Measurements from ENCODE around the gene VBP1. TPM values are rescaled to one million over a fixed set of nuclear protein-coding genes. Genes with fewer than 3 reads are reported as not detected.
A peak's percentile ranks its signal among the peaks of the same experiment; 100 is the strongest.
"Not testable (repeated sequence)": the region's sequence is repeated elsewhere in the genome, so short reads cannot be mapped to it uniquely, and the experiment has no call there.

The VBP1 gene
- total RNA-seq, 2 experiments from 2014 or later: 76.6 to 81.0 TPM

DNA sequence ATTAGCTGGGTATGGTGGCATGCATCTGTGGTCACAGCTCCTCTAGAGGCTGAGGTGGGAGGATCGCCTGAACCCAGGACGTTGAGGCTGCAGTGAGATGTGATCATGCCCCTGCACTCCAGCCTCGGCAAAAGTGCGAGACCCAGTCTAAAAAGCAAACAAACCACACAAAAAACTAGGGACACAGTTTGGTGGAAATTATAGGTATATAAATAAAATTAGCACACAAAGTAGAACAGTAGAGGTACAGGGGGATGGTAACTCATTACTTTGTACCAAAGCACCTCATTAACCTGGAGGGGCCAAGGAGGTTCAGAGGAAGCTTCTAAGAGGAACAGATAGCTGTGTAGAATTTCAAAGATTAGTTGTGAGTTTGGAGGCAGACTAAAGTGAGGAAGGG lies 5.1 kb downstream of the VBP1 start:
- no peaks in the 10 kb centered on the region for H3K9me3 Mint-ChIP-seq
- TF ChIP-seq, protein P1, sequence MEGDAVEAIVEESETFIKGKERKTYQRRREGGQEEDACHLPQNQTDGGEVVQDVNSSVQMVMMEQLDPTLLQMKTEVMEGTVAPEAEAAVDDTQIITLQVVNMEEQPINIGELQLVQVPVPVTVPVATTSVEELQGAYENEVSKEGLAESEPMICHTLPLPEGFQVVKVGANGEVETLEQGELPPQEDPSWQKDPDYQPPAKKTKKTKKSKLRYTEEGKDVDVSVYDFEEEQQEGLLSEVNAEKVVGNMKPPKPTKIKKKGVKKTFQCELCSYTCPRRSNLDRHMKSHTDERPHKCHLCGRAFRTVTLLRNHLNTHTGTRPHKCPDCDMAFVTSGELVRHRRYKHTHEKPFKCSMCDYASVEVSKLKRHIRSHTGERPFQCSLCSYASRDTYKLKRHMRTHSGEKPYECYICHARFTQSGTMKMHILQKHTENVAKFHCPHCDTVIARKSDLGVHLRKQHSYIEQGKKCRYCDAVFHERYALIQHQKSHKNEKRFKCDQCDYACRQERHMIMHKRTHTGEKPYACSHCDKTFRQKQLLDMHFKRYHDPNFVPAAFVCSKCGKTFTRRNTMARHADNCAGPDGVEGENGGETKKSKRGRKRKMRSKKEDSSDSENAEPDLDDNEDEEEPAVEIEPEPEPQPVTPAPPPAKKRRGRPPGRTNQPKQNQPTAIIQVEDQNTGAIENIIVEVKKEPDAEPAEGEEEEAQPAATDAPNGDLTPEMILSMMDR (IDR thresholded peaks at IDR 0.05): no peak
- H3K27ac Mint-ChIP-seq: no peak overlapping the region
- H3K36me3 Mint-ChIP-seq (ENCODE audit: low read depth): peaks cover 37% of the 10 kb centered on the region
- no peak overlapping the region for H3K4me3 Mint-ChIP-seq
- peaks cover 15% of the 10 kb centered on the region for H3K4me1 Mint-ChIP-seq (ENCODE audit: low read depth)
- H3K27me3 Mint-ChIP-seq: no peaks in the 10 kb centered on the region
- intact Hi-C loops (cut with micrococcal nuclease): no loop called here
- ChIA-PET POLR2A (no interaction called here), CTCF (interaction anchor here (0.7 kb wide), 1 partner anchor 126 kb away, joined by 3 read pairs; no protein-coding TSS in a partner anchor)
- DNase-seq (no peak), ATAC-seq (no peak)

DNA sequence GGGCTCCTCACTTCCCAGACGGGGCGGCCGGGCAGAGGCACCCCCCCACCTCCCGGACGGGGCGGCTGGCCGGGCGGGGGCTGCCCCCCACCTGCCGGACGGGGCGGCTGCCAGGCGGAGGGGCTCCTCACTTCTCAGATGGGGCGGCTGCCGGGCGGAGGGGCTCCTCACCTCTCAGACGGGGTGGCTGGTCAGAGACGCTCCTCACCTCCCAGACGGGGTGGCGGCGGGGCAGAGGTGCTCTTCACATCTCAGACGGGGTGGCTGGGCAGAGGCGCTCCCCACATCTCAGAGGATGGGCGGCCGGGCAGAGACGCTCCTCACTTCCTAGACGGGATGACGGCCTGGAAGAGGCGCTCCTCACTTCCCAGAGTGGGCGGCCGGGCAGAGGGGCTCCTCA lies 7.5 kb downstream of the VBP1 start:
- H3K36me3 Mint-ChIP-seq (ENCODE audit: low read depth): peaks cover 44% of the 10 kb centered on the region
- DNase-seq; POLR2A ChIA-PET; H3K9me3 Mint-ChIP-seq; H3K4me3 Mint-ChIP-seq; H3K27ac Mint-ChIP-seq; ATAC-seq; H3K4me1 Mint-ChIP-seq (ENCODE audit: low read depth); H3K27me3 Mint-ChIP-seq; CTCF ChIA-PET; intact Hi-C loops (cut with micrococcal nuclease): not testable (repeated sequence)

DNA sequence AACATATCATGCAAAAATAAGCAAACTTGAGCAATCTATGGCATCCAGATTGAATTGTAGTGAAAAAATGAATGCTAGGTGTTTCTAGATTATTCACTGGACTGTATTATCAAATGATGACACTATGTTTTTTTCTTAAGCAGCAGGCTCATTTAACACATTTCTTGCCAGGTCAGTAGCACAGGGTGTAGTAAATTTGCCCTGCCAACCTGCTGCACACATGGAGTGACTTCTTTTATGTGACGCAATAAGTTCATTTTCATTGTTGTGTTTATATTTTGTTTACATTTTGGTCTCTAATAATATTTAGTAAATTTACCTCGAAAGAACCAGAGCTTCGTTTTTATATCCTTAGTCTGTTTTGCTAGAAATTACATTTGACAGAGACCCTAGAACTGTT lies 9.5 kb downstream of the VBP1 start:
- intact Hi-C loops (cut with micrococcal nuclease): no loop called here
- ChIA-PET CTCF (interaction anchor here (1.0 to 1.6 kb wide), 2 partner anchors 8 to 133 kb away, joined by 3 to 7 read pairs; no protein-coding TSS in a partner anchor), POLR2A (interaction anchor here (2.2 kb wide), 1 partner anchor 10 kb away, joined by 13 read pairs; the partner anchor contains the start of gene VBP1)
- ATAC-seq (no peak), DNase-seq (no peak)
- Mint-ChIP-seq H3K36me3 (ENCODE audit: low read depth) (peaks cover 46% of the 10 kb centered on the region), H3K4me3 (no peak overlapping the region), H3K9me3 (no peaks in the 10 kb centered on the region), H3K4me1 (ENCODE audit: low read depth) (peaks cover 11% of the 10 kb centered on the region), H3K27ac (no peak overlapping the region), H3K27me3 (no peaks in the 10 kb centered on the region)
- TF ChIP-seq, protein P1 (IDR thresholded peaks at IDR 0.05): no peak

- DNase-seq: no peak
- Mint-ChIP-seq H3K27me3 (no peaks in the 10 kb centered on the region), H3K27ac (peak overlapping the region; percentile 61), H3K4me1 (ENCODE audit: low read depth) (peaks cover 26% of the 10 kb centered on the region), H3K9me3 (no peaks in the 10 kb centered on the region), H3K4me3 (no peak overlapping the region), H3K36me3 (ENCODE audit: low read depth) (peaks cover 30% of the 10 kb centered on the region)
- ChIA-PET CTCF (no interaction called here), POLR2A (interaction anchor here (1.0 kb wide), 2 partner anchors 10 to 14 kb away, joined by 3 read pairs; no protein-coding TSS in a partner anchor)
- ATAC-seq: no peak
- TF ChIP-seq, protein P1 (IDR thresholded peaks at IDR 0.05): no peak
- intact Hi-C loops (cut with micrococcal nuclease): no loop called here
Measured at GRCh38 chrX:155231163-155231562, 14.9 kb downstream of the VBP1 start.

DNA sequence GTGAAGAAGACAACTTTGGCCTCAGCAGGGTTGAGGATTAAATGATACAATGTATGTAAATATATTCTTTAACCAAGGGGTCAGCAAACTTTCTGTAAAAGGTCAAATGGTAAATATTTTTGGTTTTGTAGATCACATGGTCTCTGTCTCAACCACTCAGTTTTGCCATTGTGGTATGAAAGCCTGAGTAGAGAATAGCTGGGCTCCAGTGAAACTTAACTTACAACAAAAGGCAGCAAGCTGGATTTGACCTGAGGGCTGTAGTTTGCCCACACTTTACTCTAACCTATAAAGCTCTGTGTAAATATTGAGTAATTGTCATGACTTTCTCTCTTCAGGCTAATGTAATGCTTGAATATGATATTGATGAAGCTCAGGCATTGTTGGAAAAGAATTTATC lies 19.6 kb downstream of the VBP1 start:
- H3K4me1 Mint-ChIP-seq (ENCODE audit: low read depth): peaks cover 16% of the 10 kb centered on the region
- no peaks in the 10 kb centered on the region for H3K27me3 Mint-ChIP-seq
- H3K4me3 Mint-ChIP-seq: no peak overlapping the region
- DNase-seq (no peak), ATAC-seq (no peak)
- intact Hi-C loops (cut with micrococcal nuclease): no loop called here
- H3K9me3 Mint-ChIP-seq: no peaks in the 10 kb centered on the region
- H3K36me3 Mint-ChIP-seq (ENCODE audit: low read depth): peaks cover 26% of the 10 kb centered on the region
- CTCF ChIA-PET: no interaction called here
- H3K27ac Mint-ChIP-seq: no peak overlapping the region
- TF ChIP-seq, protein P1 (IDR thresholded peaks at IDR 0.05): no peak
- POLR2A ChIA-PET: interaction anchor here (0.8 kb wide), 1 partner anchor 11 kb away, joined by 3 read pairs; no protein-coding TSS in a partner anchor

Measured in activated CD8-positive, alpha-beta T cell treated with anti-CD3 and anti-CD28 coated beads for 36 hours (primary cell).